ENCODE measurements around the gene LIMCH1.

LIMCH1 gene

DNA sequence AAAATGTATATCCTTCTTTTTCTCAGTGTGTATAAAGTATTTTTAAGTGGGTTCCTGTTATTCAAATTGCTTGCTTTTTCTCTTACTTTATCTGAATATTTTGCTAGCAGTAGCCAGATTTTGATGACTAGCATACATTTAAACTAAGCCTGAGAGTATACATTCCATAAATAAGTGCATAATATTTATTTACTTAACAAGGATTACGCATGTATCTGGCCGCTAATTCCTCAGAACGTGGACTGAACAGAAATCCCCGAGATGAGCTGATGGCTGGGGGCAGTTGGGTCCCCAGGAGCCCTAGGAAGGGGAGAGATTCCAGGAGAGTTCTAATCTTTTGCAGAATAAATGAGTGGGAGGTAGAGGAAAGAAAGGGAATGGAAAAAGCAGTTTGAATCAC lies 119.6 kb downstream of the LIMCH1 start:
- peak overlapping the region; percentile 80; the same call in 1 of the 2 replicates for H3K27ac ChIP-seq
- TF ChIP-seq, protein P1, sequence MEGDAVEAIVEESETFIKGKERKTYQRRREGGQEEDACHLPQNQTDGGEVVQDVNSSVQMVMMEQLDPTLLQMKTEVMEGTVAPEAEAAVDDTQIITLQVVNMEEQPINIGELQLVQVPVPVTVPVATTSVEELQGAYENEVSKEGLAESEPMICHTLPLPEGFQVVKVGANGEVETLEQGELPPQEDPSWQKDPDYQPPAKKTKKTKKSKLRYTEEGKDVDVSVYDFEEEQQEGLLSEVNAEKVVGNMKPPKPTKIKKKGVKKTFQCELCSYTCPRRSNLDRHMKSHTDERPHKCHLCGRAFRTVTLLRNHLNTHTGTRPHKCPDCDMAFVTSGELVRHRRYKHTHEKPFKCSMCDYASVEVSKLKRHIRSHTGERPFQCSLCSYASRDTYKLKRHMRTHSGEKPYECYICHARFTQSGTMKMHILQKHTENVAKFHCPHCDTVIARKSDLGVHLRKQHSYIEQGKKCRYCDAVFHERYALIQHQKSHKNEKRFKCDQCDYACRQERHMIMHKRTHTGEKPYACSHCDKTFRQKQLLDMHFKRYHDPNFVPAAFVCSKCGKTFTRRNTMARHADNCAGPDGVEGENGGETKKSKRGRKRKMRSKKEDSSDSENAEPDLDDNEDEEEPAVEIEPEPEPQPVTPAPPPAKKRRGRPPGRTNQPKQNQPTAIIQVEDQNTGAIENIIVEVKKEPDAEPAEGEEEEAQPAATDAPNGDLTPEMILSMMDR (conservative IDR thresholded peaks at IDR 0.05): no peak

DNA sequence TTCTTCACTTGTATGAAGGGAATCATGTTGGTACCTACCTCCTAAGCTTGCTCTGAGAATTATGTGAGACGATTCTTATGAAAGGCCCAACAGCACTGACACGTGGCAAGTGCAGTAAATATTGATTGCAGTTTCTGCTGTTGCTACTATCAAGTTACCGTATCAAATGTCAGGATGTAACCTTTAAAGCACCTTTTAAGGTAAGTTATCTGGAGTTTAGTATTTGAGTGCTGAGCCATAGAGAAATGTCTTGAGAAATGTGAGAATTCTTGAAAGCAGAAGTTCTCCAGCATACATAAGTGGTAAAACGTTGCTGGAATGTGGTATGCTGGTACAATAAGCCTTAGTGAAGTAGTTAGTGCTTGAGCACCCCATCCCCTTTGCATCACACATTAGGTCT lies 120.2 kb downstream of the LIMCH1 start:
- TF ChIP-seq, protein P1 (conservative IDR thresholded peaks at IDR 0.05): no peak

DNA sequence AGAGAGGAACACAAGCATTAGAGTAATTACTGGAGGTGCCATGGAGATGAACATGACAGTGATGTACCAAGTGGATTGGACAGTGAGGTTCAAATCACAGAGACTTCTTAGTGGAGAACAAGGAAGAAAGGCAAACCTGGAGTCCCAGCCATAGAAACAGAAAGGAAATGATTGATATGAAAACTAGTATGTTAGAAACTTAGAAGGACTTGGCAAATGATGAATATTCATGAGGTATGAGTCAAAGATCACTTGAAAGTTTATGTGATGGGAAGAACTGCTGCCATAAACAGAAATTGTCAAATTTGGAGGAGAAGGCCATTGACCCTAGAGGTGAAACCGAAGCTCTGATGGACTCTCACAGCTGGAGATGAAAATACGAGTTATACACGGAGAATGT lies 122.4 kb downstream of the LIMCH1 start:
- peak overlapping the region; percentile 41; the same call in 1 of the 2 replicates for H3K27ac ChIP-seq
- TF ChIP-seq, protein P1 (conservative IDR thresholded peaks at IDR 0.05): no peak

More for the DNA sequence above, 120.2 kb downstream of the LIMCH1 start:
- H3K27ac ChIP-seq: peak overlapping the region; percentile 80; the same call in 1 of the 2 replicates

DNA sequence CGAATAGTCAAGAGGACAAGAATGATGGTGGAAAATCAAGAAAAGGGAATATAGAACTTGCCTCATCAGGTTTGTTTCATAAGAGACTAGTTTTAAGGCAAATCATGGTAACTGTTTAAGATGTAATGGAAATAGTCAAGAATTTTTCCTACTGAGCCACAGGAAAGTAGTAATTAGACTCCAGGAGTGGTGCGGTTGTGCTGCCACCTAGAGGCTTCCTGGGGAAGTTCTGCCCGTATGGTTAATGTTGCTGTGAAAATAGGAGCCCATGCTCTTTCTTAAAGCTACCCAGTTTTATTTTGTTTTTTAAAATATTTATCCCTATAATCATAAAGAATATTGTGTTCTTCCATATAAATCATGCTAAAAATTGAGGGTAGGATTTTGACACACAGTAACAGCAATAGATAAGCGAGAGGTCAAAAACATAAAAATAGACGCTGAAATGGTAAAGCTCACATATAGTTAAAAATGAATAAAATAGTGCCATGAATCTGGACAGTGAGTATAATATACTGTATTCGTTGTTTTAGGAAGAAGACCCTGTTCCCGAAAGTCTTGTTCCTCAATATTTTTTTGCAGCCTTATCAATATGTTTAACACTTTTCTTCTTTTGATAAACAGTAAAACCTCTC lies 123.6 kb downstream of the LIMCH1 start:
- TF ChIP-seq, protein P1 (conservative IDR thresholded peaks at IDR 0.05): peak; percentile 98
- H3K27ac ChIP-seq: peak overlapping the region; percentile 41; the same call in 1 of the 2 replicates

DNA sequence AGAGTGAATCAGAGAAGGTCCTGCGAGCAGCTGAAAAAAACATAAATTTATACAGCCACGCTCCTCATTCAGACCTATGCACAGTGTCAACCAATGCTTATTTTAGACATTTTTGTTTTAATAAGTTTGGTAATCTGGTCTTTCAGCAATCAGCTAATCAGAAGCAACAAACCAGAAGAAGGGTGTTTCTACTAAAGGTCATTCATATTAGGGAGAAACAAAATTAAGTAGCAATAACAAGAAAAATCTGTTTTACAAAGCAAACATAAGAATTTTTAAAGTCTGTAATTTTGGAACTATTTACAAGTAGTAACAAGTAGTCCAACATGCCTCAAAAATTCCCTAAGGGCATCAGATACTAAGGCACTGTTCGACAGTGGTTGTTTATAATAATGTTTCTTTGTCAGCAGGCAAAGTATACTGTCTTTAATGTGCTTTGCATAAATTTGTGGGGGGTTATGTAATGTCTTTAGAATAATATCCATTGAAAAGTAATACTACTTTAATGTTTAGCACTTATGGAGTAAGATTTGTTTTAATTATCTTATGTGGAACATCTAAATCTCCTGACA lies 127.8 kb downstream of the LIMCH1 start:
- TF ChIP-seq, protein P1 (conservative IDR thresholded peaks at IDR 0.05): no peak

DNA sequence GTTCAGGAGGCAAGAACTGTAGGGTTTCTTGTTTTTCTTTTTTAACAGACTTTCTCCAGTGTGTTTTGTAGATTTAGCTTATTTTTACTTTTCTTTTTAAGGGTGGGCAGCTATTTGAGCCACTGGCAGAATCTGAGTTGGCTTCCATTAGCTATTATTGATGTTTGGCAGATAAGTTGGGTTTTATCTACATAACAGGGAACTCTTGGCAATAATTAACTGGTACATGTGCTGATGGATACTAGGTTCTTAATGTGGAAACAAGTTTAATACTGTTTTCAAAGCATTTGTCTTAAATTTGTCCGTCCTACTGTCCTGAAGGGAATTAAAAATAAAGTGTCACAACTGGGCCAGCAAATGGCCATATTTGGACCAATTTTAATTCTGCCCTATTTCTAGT lies 130.1 kb downstream of the LIMCH1 start:
- TF ChIP-seq, protein P1 (conservative IDR thresholded peaks at IDR 0.05): no peak
- H3K27ac ChIP-seq: peak overlapping the region; percentile 66

More for the DNA sequence above, 127.8 kb downstream of the LIMCH1 start:
- H3K27ac ChIP-seq: no peak overlapping the region; the same call in 1 of the 2 replicates

DNA sequence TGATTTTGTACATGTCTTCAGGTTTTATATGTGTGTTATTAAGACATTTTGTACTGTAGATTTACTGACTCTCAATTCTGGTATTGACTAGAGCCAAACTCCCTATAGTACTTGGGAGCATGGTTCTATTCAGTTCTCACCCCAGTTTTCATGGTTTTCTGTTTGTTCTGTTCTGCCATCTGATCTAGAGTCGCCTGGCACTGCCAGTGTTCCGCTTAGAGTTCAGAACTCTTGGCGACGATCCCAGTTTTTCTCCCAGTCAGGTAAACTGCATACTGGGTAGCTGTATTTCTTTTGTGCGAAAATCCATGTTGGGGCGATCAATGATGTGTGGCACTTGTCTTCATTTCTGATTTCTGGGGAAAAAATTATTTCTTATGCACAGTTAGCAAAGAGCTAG lies 132.6 kb downstream of the LIMCH1 start:
- peak overlapping the region; percentile 66 for H3K27ac ChIP-seq
- TF ChIP-seq, protein P1 (conservative IDR thresholded peaks at IDR 0.05): no peak

All from VCaP (cell line).